Germinal center (tissue), 1 donor: ENCODE data around the gene EVI5L.
A peak's percentile ranks its signal among the peaks of the same experiment; 100 is the strongest.

Source experiments
- DNase-seq: peaks from one replicate; pipeline ENCODE4 v3.0.0; 2012; ENCODE audit warnings: mixed read lengths, low spot score

Gene EVI5L

DNA sequence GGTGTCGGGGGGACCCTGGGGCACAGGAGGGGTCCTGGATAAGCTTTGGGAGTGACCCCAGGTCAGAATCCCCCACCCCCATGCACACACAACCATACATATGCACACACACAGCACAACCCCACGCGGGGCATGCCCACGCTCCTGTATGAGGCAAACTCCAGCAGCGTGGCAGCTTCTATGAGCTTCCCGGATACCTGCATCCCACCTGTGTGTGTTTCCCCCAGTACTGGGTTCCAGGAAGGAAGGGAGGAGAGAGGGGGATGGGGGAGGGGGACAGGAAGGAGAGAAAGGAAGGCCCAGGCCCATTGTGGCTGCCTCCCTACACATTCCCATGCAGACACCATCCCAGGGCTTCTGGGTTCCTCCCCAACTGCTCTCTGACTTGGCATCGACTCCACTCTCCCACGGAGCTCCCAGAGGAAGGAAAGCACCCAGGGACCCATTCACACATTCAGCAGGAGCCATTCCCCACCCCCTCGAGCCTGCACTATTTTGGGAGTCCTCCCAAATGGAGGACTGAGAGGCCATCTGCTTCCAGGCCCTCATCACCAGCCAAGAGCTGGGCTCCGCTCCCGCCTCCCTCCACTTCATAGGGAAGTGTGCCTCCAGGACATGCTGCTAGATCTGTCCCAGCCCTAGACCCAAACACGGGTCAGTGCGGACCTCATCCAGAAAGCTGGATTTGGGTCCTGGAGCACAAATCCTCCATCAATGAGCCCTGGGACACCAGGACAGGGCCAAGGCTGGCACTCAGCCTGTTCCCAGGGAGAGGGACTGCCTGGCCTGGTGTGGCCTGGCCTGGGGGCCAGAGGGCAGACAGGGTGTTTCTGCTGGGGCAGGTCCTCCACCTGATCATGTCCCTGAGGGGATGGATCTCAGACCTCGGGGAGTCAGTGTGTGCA lies 30.9 kb downstream of the EVI5L start:
- no peak for DNase-seq

DNA sequence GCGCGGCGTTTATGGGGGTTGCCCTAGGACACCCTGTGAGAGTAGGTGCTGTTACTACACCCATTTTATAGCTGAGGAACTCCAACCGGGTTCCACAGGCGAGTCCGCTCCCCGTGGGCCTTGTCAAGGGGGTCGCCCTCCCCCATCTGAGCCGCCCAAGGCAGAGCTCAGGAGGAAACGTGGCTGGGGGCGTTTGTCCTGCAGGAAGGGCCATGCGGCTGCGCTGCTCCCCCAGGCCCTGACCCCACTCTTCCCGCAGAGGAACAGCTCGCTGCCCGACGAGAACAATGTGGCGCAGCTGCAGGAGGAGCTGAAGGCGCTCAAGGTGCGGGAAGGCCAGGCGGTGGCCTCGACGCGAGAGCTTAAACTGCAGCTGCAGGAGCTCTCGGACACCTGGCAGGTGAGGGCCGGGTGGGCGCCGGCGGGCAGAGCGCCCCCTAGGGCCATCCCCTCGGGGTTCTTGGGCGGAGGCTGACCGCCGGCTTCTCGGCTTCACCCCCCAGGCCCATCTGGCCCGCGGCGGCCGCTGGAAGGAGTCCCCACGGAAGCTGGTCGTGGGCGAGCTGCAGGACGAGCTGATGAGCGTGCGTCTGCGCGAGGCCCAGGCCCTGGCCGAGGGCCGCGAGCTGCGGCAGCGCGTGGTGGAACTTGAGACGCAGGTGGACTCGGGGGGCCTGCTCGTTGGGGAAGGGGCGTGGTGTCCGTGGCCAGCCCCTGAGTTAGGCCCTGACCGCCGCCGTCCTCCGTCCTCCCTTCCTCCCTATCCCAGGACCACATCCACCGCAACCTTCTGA lies 31.8 kb downstream of the EVI5L start:
- DNase-seq: no peak

DNA sequence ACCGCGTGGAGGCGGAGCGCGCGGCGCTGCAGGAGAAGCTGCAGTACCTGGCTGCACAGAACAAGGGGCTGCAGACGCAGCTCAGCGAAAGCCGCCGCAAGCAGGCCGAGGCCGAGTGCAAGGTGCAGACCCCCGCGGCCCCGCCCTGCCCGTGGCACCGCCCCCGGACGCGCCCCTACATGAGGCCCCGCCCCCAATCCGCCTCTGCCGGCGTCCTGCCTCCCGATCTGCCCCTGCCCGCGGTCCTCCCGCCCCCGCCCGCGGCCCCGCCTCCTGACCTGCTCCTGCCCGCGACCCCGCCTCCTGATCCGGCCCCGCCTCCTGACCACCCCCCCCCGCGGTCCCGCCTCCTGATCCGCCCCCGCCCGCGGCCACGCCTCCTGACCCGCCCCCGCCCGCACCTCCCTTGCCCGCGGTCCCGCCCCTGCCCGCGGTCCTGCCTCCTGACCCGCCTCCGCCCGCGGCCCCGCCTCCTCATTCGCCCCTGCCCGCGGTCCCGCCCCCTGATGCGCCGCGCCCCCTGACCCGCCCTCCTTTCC lies 32.5 kb downstream of the EVI5L start:
- peak; percentile 94 for DNase-seq

DNA sequence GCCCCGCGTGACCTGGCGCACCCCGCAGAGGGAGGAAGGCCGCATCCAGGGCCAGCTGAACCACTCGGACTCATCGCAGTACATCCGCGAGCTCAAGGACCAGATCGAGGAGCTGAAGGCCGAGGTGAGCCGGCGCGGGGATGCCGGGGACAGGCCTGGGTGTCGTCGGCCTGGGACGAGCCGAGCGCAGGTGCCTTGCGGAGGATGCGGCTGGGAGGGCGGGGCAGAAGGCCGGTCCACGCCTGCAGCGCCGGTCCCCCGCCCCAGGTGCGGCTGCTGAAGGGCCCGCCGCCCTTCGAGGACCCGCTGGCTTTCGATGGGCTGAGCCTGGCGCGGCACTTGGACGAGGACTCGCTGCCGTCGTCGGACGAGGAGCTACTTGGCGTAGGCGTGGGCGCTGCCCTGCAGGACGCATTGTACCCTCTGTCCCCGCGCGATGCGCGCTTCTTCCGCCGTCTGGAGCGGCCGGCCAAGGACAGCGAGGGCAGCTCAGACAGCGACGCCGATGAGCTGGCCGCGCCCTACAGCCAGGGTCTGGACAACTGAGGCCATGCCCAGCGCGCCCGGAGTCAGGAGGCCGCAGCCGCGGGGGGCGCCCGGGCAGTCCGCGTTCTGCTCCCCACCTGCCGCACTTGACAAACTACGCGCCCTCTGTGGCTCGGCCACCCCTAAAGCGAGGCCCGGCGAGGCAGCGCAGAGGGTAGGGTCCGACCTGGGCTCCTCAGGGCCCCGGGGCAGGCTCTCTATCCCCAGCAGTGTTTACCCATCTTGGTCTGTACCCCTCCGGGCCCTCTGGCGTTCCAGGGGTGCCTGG lies 33.3 kb downstream of the EVI5L start:
- no peak for DNase-seq

DNA sequence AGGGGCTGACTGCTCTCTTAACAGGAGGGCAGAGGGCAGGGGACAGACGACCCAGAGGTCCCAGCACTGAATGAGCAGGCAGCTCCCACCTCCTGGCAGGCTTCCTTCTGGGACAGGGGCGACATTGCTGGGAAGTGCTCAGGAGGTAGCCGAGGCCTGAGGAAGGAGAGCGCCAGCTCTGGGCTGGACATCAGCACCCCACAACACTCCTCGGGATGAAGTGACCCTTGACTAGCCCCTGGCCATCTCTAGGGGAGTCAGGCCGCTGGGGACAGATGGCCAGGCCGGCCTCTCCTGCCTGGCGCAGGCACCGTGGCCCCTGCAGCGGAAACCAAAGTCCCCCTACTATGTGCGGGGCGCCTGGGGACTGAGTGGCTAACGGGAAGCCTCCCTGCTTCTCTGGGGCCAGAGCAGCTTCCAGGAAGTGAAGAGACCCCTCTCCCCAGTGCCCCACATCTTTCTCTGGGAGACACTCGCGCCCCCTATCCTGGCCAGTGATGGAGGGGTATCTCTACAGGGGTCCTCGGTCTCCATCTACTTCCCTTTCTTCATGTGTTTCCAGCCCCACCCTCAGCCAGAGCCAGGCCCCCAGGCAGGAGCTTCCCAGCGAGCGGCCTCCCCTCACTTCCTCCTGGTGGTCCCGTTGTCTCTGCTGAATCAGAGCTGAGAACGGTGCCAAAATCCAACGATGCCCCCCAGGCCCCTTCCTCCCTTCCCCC lies 34.1 kb downstream of the EVI5L start:
- no peak for DNase-seq

DNA sequence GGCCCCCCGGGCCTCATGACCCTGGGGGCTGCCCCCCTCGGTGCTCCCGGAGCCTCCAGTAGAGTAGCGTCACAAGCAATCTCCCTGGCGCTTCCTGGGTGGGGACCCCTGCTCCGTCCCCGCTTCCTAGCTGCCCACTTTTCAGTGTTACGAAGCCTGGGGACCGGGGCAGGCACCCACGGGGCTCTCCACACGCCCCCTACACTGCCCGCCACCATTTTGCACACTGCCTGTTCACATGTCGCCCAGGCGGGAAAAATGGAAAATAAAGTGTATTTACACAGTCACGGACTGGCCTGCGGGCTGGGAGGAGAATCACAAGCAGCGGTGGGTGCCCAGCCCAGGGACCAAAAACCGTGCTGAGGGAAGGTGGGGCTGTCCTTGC lies 34.7 kb downstream of the EVI5L start:
- DNase-seq: no peak

DNA sequence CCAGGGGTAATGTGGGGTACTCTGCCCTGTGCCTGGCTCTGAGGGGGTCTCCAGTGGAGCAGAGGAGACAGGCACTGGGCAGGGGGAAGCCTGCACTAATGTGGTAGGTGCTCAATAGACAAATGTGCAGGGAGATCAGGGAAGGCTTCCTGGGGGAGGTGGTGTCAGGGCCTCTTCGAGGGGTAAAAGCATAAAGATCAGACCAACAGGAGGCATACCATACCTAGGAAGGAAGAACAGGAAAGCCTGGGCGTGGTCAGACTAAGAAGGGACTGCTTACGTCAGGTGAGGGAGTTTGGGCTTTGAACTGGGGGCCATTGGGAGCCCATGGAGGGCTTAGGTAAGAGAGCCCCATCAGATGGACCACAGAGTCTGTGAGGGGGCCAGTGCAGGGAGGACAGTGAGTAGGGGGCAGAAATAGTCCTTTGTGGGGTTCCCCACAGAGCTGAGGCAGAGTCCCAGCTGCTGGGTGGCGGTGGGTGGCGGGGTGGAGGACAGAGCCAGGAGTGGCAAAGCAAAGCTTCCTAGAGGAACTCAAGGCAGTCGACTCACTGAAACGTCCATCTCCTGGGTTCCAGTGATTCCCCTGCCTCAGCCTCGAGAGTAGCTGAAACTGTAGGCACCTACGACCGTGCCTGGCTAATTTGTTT lies 35.4 kb downstream of the EVI5L start:
- DNase-seq: no peak

DNA sequence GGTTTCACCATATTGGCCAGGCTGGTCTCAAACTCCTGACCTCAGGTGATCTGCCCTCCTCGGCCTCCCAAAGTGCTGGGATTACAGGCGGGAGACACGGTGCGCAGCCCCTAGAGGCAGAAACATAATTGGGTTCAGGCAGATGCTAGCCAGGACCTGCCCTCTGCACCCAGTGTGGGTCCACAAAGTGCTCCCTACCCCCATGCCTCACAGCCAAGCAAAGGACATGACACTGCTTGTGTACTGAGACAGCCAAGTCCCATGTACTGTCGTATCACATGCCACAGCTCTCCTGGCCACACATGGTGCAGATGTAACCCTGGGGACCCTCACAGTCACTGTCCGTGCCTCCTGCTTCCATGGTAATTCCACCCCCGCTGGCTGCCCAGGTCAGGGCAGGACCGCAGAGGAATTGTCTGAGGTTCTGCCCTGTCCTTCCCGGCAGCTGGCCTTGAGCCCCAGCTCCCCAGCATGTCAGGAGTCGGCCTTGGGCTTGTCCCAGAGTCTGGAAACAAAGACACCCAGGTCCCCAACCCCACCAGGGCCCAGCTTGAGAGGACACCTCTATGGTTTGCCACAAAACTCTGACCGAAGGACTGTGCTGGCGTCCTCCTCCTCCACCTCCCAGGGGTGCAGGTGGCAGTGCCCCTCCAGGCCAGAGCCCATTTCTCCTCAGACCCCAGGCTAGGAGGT lies 36.5 kb downstream of the EVI5L start:
- DNase-seq: no peak

DNA sequence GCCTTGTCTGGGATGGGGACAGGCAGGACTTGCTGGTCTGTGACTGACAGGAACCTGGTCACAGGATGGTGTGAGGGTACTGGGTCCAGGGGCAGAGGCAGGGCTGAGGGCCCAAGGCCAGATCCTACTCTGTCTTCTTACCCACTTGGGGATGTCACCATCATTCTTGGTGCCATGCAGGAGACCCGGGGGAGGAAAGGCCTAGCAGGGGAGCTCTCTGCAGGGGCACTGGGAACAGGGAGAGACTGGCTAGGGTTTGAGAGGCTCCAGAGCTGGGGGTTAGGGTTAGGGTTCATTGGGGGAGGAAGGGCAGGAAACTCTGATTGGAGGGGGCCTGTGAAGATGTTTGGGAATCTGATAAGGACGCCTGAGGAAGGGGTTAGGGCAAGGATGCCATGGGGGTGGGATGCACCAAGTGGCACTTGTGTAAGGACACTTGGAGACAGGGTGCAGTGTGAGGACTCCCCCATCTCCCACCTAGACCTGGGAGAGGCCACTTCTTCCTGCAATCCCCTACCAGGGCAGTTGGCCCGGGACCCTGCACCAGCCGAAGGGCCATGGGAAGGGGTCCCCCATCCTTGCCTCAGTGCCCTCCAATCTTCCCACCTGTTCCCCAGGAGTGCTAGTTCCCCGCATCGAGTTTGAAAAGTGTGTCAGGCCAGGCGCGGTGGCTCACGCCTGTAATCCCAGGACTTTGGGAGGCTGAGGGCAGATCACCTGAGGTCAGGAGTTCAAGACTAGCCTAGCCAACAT lies 37.2 kb downstream of the EVI5L start:
- DNase-seq: no peak

DNA sequence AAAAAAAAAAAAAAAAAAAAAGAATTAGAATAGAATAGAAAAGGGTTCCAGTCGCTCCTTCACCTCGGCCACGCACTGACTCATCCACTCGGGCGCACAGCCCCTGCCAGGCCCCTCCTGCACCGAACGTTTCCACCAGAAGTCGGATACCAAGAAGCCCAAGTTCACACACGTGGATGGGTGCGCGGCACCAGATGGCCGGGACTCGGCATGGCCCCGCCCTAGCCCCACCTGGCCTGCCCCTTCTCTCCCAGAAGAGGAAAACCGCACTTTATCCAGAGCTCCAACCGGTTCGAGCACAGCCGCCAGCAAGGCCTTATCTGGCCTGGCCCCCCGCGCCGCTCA lies 38.3 kb downstream of the EVI5L start:
- DNase-seq: no peak

DNA sequence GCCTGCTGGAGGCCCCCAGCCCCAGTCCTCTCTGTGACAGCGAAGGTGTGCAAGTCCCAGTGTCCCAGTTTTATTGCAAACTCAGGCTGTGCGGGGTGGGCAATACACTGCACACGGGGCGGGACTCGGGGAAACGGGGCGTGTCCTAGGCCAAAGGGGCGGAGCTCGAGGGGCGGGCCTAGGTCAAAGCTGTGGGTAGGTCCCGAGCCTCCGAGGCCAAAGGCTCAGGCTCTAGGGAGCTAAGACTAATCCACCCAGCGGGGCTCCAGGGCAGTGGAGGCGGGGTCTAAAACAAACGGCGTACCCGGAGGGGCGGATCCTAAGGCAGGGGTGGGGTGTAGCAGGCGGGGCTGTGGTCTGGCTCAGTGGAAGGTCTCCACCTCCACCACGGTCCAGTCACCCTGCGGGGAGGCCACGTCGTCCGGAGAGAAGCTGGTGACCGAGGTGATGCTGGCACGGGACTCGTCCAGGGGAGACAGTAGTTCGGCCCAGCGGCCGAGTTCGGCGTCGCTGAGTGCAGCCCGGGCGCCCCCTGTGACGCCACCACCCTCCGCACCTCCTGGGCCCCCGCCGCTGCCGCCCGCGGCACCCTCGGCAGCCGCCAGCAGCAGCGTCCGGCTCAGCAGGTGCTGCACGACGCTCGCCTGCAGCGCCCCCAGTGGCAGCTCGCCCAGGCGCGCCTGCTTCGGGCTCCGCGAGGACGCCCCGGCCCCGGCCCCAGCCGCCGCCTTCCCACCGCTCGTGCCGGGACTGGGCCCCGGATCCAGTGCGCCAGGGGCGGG lies 38.8 kb downstream of the EVI5L start:
- peak; percentile 92 for DNase-seq

DNA sequence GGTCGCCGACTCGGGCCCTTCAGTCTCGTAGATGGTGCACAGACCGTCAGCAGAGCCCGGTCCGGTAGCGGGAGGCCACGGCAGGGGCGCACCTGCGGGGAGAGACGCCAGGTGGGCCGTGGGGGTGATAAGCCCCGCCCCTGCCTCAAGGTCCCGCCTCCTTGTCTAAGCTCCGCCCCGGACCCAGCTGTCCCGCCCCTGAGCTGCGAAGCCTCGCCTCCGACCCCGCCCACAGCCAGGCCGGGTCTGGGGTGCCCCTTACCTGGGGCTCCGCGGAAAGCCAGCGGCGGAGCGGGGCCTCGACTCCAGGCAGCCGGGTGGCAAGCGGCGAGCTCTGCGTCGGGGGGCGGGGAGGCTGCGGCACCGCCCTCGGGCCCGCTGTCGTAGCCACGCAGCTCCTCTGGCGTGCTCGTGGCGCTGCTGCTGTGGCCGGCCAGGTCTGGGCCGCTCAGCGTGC lies 39.5 kb downstream of the EVI5L start:
- peak; percentile 86 for DNase-seq

DNA sequence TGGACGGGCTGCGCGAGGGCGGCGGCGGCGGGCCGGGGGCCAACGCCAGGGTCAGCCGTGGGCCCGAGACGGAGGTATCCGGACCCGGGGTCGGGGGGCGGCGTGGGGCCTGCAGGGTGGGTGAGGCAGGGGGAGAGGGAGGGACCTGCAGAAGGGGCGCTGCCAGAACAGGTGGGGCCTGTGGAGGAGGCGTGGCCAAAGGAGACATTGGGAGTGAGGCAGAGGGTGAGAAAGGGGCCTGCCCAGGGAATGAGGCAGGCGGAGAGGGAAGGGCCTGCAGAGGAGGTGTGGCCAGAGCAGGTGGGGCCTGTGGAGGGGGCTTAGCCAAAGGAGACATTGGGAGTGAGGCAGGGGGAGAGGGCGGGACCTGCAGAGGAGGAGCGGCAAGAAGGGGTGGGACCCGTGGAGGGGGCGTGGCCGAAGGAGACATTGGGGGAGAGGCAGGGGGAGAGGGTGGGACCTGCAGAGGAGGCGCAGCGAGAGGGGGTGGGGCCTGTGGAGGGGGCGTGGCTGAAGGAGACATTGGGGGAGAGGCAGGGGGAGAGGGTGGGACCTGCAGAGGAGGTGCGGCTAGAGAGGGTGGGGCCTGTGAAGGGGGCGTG lies 40.0 kb downstream of the EVI5L start:
- DNase-seq: peak; percentile 26

DNA sequence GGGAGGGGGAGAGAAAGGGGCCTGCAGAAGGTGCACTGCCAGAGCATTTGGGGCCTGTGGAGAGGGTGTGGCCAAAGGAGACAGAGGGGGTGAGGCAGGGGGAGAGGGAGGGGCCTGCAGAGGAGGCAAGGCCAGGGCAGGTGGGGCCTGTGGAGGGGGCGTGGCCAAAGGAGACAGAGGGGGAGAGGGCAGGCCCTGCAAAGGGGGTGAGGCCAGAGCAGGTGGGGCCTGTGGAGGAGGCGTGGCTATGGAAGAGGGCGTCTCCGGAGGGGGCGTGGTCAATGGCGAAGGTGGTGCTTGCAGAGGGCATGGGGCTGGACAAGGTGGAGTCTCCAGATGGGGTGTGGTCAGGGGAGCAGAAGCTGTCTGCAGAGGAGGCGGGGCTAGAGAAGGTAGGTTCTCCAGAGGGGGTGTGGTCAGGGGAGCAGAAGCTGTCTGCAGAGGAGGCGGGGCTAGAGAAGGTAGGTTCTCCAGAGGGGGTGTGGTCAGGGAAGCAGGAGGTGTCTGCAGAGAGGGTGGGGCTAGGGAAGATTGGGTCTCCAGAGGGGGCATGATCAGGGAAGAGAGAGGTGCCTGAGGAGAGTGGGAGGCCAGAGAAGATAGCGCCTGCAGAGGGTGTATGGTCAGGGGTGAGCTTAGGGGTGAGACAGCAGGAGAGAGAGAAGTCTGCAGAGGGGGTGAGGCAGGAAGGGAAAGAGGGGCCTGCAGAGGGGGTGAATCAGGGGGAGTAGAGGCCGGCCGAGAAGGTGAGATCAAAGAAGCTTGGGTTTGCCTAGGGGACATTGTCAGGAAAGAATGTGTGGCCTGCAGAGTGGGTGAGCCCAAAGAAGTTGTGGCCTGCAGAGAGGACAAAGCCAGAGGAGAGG lies 40.8 kb downstream of the EVI5L start:
- DNase-seq: peak; percentile 47

DNA sequence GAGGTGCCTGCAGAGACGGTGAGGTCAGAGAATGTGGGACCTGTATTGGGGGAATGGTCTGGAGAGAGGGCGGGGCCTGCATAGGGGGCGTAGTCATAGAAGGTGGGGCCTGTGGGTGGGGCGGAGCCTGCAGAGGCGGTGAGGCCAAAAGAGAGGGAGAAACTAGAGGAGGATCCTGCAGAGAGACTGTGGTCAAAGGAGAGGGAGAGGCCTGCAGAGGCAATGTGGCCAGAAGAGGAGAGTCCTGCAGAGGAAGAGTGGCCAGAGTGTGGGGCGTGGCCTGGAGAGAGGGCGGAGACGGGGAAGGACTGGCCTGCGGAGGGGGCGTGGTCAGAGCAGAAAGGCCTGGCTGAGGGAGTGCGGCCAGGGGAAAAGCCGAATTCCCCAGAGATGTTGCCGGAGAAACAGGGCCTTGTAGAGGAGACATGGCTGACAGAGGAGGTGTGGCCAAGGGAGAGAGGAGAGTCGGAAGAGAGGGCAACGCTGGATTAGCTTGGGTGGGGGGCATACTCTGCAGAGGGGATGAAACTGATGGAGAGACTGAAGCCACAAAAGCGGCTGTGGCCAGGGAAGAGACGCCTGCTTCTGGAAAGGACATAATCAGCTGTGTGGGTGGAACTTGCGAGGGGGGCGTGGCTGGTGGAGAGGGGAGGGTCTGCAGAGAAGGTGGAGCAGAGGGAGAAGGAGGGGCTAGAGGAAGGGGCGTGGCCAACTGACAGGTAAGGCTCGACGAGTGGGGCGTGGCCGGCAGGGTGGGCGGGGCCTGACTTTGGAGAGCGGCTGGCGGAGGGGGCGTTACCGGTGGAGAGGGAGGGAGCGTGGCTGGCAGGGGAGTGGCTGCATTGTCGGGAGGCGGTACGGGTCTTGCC lies 41.7 kb downstream of the EVI5L start:
- peak; percentile 80 for DNase-seq
